KMS-11 (cell line): ENCODE measurements around the gene MYO9B.

ENCODE experiments used
- H2AFZ ChIP-seq: fragments of 200-600 bp; sonication (generic); 2 replicates; pipeline ENCODE4 v1.6.1; 2016; ENCODE audit warnings: antibody characterized with exemption, mixed run types, low read depth
- H3K27ac ChIP-seq: fragments of 200-600 bp; sonication (generic); 2 replicates; pipeline ENCODE4 v1.6.1; 2016; ENCODE audit warnings: mild to moderate bottlenecking, mixed run types
- H3K27me3 ChIP-seq: fragments of 200-600 bp; sonication (generic); 2 replicates; pipeline ENCODE4 v1.6.1; 2017; ENCODE audit warnings: mild to moderate bottlenecking, low read depth, mixed run types, moderate library complexity; ENCODE audit not compliant: insufficient read depth
- H3K36me3 ChIP-seq: fragments of 200-600 bp; sonication (generic); 2 replicates; pipeline ENCODE4 v1.6.1; 2017; ENCODE audit warnings: mild to moderate bottlenecking, mixed run types; ENCODE audit not compliant: insufficient read depth
- H3K4me1 ChIP-seq: fragments of 200-600 bp; sonication (generic); 2 replicates; pipeline ENCODE4 v1.6.1; 2016; ENCODE audit warnings: mild to moderate bottlenecking, low read depth, mixed run types; ENCODE audit not compliant: poor library complexity, severe bottlenecking
- H3K4me2 ChIP-seq: fragments of 200-600 bp; sonication (generic); 2 replicates; pipeline ENCODE4 v1.7.0; 2016; ENCODE audit warnings: mild to moderate bottlenecking, mixed run types
- H3K4me3 ChIP-seq: fragments of 200-600 bp; sonication (generic); IDR thresholded peaks from 2 replicates; pipeline ENCODE4 v1.6.1; 2017; ENCODE audit warnings: low read depth, low read length, mixed read lengths; ENCODE audit not compliant: insufficient read depth
- H3K79me2 ChIP-seq: fragments of 200-600 bp; sonication (generic); 2 replicates; pipeline ENCODE4 v1.6.1; 2016; ENCODE audit warnings: low read depth, mixed run types; ENCODE audit not compliant: insufficient read depth
- H3K9ac ChIP-seq: fragments of 200-600 bp; sonication (generic); 2 replicates; pipeline ENCODE4 v1.6.1; 2016; ENCODE audit warnings: mild to moderate bottlenecking, mixed run types
- H4K20me1 ChIP-seq: fragments of 200-600 bp; sonication (generic); 2 replicates; pipeline ENCODE4 v1.6.1; 2016; ENCODE audit warnings: mild to moderate bottlenecking, mixed run types; ENCODE audit not compliant: insufficient read depth
- TF ChIP-seq, protein P1 (sequence below): fragments of 200-600 bp; sonication (generic); conservative IDR thresholded peaks from 2 replicates; pipeline ENCODE4 v1.6.1; 2017; ENCODE audit warnings: low read depth, mild to moderate bottlenecking, antibody characterized with exemption, low read length, moderate library complexity, mixed read lengths

MYO9B gene

DNA sequence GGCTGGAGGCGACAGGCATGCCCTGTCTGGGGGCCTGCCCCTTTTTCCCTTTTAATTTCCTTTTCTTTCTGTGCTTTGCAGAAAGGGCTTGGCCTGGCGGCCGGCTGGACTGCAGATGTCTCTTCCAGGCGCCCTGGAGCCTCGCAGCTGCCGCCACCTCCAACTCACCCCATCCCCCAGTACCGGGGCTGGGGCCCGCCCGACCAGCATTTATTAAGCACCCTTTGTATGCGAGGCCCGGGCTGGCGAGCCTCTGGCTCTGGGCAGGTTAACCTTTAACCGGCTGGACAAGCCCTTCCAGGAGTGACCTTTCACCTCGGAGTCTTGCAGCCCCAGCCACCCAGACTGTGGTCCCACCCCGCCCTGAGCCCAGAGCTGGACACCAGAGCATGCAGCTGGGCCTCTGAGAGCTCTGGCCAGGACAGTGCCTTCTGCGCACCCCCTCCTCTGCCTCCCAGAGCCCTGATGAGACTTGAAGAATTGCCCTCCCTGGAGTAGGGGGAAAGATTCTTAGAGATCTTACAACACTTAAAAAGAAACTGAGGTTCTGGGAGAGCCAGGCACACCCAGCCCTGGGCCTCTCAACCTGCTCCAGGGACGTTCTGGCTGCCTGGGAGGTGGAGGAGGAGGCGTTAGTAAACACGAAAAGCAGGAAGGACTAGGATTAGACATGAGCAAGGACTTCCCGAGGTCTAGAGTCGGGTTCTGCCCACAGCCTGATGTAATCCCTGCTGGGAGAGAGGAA, 171.3 kb downstream of the MYO9B start:
- Histone ChIP-seq H3K4me3 (no peak overlapping the region), H2AFZ (peak overlapping the region; percentile 85), H3K4me2 (peak overlapping the region; percentile 81), H3K4me1 (peaks cover 10% of the 10 kb centered on the region), H3K9ac (peak overlapping the region; percentile 44; the same call in 1 of the 2 replicates), H3K27me3 (no peaks in the 10 kb centered on the region), H3K79me2 (no peaks in the 10 kb centered on the region), H3K27ac (no peak overlapping the region), H3K36me3 (no peaks in the 10 kb centered on the region), H4K20me1 (no peaks in the 10 kb centered on the region)
- TF ChIP-seq, protein P1, sequence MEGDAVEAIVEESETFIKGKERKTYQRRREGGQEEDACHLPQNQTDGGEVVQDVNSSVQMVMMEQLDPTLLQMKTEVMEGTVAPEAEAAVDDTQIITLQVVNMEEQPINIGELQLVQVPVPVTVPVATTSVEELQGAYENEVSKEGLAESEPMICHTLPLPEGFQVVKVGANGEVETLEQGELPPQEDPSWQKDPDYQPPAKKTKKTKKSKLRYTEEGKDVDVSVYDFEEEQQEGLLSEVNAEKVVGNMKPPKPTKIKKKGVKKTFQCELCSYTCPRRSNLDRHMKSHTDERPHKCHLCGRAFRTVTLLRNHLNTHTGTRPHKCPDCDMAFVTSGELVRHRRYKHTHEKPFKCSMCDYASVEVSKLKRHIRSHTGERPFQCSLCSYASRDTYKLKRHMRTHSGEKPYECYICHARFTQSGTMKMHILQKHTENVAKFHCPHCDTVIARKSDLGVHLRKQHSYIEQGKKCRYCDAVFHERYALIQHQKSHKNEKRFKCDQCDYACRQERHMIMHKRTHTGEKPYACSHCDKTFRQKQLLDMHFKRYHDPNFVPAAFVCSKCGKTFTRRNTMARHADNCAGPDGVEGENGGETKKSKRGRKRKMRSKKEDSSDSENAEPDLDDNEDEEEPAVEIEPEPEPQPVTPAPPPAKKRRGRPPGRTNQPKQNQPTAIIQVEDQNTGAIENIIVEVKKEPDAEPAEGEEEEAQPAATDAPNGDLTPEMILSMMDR, result no peak

DNA sequence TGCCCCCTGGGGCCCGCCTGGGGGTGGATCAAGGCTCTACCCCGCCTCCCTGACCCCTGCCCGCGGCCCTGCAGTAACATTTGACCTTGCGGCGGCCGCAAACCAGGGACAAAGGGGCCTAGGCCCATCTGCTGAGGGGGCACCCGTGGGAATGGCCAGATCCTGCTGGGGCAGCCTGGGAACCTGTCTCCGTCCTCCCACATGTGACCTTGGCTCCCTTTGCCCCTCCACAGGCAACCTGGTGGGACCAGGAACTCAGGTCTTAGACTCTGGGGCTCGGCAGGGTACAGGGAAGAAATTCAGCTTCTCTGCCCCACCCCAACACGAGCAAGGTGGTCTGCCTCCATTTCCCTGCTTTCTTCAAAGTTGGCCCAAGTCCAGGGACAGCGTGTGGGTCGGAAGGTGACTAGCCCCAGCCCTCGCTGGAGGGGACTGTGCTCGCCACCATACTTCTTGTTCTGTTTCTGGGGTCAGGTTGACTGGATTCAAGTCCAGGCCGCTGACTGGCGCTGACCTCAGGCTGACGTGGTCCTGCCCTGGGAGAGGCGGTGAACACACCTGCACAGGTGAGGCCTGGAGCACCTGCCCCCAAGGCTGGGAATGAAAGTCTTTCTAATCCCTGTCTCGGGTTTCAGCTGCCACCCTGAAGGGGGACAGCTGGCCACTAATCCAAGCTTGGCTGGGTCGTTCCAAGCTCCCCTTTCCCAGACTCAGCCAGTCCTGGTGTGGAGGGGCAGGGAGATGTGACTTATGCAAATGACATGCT, 172.6 kb downstream of the MYO9B start:
- H3K27ac ChIP-seq, result no peak overlapping the region
- H3K4me1 ChIP-seq, result peaks cover 10% of the 10 kb centered on the region
- no peak overlapping the region for H3K4me3 ChIP-seq
- H2AFZ ChIP-seq, result no peak overlapping the region
- H3K36me3 ChIP-seq, result no peaks in the 10 kb centered on the region
- H3K79me2 ChIP-seq, result no peaks in the 10 kb centered on the region
- no peaks in the 10 kb centered on the region for H3K27me3 ChIP-seq
- no peaks in the 10 kb centered on the region for H4K20me1 ChIP-seq
- no peak overlapping the region for H3K9ac ChIP-seq
- H3K4me2 ChIP-seq, result no peak overlapping the region
- TF ChIP-seq, protein P1, result no peak

DNA sequence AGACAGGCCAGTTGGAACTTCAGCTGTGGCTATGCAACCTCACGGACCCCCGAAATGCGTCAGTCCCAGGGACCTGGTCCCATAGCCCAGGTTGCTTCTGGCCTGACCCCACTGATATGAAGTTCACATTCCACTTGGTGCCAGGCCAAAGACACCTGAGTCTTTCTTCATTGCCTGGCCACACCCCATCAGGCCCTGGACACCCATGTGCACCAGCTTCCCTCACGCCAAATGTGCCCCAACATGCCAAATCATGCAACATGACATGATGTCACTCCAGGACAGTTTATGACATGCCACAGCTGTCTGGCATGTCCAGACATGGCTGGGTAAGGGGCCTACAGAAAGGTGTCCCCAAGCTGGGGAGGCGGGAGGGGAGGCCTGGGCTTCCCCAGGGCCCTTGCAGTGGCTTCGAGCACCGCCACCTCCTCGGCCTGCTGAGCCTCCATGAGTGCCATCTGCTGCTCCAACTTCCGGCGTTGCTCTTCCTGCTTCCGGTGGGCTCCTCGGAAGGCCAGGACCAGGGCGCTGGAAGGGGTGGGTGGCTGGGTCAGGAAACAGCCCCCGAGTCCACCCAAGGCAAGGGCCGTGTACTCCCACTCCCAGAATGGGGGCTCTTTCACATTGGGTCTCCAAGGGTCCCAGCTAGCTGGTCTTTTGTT, 174.4 kb downstream of the MYO9B start:
- H3K4me3 ChIP-seq, result no peak overlapping the region
- H2AFZ ChIP-seq, result no peak overlapping the region
- no peaks in the 10 kb centered on the region for H3K79me2 ChIP-seq
- H3K4me1 ChIP-seq, result peaks cover 10% of the 10 kb centered on the region
- TF ChIP-seq, protein P1, result no peak
- no peaks in the 10 kb centered on the region for H4K20me1 ChIP-seq
- no peaks in the 10 kb centered on the region for H3K36me3 ChIP-seq
- H3K9ac ChIP-seq, result no peak overlapping the region
- H3K4me2 ChIP-seq, result no peak overlapping the region
- no peaks in the 10 kb centered on the region; the same call in 1 of the 2 replicates for H3K27me3 ChIP-seq
- no peak overlapping the region for H3K27ac ChIP-seq

DNA sequence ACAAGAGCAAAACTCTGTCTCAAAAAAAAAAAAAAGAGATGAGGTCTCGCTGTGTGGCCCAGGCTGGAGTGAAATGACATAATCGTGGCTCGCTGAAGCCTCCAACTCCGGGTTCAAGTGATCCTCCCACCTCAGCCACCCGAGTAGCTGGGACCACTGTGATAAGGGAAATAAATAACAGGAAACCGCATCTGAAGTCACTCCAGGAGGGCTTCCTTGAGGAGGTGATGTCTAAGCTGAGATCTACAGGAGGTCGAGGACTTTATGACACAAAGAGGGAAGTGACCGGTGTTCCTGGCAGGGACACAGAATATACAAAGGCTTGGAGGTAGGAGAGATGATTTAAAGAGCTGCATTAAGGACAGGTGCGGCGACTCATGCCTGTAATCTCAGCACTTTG, 179.1 kb downstream of the MYO9B start:
- Histone ChIP-seq H2AFZ (no peak overlapping the region), H3K4me2 (no peak overlapping the region), H3K27ac (no peak overlapping the region), H3K79me2 (no peaks in the 10 kb centered on the region), H4K20me1 (no peaks in the 10 kb centered on the region), H3K4me1 (no peaks in the 10 kb centered on the region), H3K4me3 (no peak overlapping the region), H3K27me3 (no peaks in the 10 kb centered on the region; the same call in 1 of the 2 replicates), H3K36me3 (no peaks in the 10 kb centered on the region), H3K9ac (no peak overlapping the region)
- TF ChIP-seq, protein P1, result no peak
